NCI-H510A (cell line): ENCODE results near the gene MMS22L.
"Not testable (repeated sequence)": the region's sequence is repeated elsewhere in the genome, so short reads cannot be mapped to it uniquely, and the experiment has no call there.

ENCODE experiments used
- DNase-seq: peaks from one replicate; lab custom pipeline; 2025; lab: John Stamatoyannopoulos, UW

MMS22L gene

DNA sequence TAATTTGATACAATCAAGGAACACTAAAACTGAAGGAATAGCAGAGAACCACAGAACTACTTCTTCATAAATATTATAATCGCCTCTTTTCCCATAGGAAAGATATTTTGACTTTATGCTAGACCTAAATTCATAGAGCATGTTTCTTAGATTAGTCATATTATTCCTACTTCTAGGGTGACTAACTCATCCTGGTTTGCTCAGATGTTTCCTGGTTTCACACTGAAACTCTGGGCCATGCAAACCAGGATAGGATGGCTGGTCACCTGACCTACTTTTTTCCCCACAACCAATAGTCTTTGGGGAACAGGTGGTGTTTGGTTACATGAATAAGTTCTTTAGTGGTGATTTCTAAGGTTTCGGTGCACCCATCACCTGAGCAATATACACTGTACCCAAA lies 42.8 kb downstream of the MMS22L start:
- no peak for DNase-seq

DNA sequence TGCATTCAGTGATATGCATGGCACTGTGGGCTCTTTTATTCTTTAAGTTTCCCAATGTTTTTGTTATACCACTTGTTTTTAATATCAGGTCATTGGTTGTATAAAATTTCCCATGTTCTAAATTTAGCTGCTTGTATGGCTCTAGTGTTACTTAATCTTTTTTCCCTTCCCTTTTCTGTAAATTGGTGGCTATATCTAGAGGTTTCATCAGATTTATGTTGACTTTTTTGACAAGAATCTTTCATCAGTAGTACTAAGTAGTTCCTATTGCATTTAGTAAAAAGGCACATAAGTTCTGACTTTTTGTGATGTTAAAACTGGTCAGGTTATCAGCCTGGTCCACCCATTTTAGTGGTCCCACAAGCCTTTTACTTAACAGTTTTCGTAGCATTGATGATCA lies 51.1 kb downstream of the MMS22L start:
- DNase-seq = no peak

DNA sequence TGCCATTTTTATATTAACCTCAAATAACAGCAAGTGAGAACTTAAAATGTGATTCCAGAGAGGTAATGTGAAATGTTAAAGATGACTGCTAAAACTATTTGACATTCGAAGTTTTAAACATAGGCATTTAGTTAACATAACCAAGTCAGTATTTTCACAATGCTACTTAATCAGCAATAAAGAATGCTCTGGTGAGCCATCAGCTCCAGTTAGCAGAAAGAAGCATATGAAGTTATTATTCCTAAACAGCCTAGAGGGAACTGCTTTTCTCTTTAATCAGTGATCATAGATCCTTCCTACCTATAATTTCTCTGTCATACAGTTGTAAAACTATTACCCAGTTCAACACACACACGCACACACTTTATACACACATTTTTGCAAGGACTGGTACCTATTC lies 60.1 kb downstream of the MMS22L start:
- no peak for DNase-seq

DNA sequence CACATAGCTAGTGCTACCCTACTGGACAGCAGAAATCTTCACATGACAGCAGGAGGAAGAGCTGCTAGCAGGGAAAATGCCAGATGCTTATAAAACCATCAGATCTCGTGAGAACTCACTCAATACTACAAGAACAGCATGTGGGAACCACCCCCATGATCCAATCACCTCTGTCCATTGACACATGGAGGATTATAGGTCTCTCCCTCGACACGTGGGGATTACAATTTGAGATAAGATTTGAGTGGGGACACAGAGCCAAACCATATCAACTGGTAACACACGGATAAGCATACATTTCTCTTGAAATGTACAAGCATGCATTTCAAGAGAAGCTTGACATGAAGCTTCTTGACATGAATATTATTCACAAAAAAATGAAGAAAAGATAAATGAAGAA lies 64.1 kb downstream of the MMS22L start:
- DNase-seq = no peak

DNA sequence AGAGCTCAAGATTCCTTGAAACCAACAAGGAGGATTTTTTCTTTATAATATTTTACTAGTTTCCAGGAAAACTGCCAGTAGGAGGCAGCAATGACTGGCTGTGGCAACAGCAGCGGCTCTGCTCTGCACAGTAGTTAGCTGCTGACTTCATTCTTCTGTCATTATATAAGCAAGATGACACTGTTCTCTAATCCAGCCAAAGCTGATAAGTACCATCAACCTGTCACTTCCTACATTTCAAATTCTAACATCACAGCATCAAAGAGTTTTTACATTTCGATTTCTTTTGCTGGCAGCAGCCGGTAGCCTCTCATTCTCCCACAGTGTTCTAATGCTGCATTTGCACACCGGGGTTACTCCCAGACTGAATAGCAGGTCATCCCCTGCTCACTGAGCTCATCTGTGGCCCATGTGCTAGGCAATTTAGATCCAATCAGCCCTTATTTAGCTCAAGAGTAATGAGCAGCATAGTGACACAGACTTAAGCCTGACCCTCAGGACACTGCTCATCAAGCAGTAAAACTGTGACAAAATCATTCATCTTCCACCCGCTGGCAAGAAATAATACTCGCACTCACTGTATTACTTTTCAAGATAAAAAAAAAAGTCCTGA lies 67.8 kb downstream of the MMS22L start:
- DNase-seq = no peak

DNA sequence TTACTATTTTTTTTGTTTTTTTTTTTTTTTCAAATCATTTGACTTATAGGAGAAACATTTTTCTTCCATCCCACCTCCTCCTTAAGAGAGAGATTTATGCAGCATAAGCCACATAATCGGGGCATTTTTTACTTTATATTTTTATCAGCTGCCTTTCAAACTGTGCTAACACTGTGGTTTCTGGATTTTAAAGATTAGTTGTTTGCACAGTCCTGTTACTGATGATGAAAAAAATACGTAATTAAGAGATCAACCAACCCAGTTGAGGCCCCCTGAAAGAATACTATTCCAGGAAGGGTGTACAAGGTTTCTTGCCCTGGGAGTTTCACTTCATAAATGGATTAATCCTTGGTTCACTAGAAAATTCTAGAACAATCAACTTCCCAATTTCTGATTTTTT lies 68.3 kb downstream of the MMS22L start:
- DNase-seq = no peak

DNA sequence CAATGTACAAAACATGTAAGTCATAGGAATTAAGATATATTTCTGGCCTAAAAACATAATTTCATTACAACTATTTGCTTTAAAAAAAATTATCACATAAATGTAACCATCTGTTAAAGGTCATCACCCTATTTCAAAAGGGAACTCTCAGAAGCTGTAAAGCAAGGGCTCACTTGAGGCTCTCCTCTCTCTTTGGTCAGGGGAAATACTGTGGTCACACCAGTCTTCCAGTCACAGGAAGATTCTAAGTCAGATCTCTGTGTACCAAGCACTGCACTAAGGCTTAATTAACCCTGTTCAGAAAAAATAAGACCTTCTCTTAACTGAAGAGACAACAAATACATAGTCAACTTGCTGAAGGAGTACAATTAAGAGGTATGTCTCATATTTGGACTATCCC lies 75.6 kb downstream of the MMS22L start:
- no peak for DNase-seq

DNA sequence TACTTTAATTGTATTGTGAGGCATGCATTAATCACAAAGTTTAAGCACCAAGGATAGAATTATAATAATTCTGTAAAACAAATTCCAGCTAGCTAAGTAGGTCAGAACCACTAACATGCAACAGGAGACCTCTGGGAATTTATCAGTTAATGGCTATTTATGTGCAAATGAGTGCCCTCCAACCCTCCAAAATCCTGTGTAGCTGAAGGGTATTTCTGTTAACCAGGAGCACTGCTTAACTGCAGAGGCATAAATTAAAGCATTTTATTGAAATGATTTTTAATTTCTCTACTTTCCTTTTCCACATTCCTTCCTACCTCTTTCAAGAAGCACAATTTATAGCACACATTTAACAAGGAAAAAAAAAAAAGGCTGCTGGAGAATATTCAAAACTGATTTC lies 77.0 kb downstream of the MMS22L start:
- no peak for DNase-seq

DNA sequence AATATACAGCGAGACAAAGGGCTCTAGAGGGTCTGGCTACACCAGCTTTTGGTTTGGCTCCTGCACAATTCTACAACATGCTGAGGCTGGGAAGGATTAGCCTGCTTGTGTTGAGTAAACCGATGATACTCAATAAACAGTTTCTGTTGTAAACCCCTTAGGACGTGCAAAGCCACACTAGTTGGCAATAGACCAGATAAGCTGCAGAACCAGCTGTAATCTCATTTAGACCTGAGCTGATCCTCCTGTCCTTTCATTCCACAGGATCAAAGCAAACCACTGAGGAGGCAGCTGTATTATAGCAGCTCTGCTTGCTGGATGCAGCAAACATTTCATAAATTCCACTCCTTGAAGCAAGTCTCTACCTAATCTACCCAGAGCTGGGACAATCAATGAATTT lies 79.7 kb downstream of the MMS22L start:
- DNase-seq = no peak

DNA sequence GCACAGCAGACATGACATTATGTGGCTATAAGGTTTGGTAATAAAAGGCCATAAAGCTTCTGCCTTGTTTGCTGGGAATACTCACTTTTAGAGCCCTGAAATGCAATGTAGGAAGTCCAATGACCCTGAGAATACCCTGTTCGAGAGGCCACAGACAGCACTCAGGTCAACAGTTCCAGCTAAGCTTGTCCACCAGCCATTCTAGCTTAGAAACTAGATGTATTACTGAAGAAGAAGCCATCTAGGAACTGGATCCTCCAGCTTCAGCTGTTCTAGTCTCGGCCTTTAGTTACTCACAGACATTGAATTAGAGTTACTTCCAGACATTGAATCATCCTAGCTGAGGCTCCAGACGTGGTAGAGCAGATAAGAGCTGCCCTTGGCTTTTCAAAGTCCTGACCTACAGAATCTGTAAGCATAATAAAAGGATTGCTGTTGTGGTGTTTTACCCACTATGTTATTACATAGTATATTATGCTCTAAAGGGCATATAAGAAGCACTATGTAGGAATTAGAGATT lies 84.9 kb downstream of the MMS22L start:
- no peak for DNase-seq

DNA sequence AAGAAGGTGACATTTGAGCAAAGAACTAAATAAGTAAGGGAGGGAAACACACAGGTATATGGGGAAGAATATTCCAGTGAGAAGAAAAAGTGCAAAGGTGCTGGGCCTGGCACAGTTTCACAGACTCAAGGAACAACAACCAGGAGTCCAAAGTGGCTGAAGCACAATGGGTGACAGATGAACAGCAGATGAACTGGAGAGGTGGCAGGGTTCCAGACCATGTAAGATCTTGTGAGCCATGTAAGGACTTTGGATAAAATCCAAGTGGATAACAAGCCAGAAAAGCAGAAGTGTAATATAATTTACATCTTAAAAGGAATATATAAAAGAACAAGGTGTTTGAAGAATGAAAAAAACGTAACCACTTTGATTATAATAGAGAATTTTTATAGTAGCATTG lies 87.9 kb downstream of the MMS22L start:
- DNase-seq = no peak

DNA sequence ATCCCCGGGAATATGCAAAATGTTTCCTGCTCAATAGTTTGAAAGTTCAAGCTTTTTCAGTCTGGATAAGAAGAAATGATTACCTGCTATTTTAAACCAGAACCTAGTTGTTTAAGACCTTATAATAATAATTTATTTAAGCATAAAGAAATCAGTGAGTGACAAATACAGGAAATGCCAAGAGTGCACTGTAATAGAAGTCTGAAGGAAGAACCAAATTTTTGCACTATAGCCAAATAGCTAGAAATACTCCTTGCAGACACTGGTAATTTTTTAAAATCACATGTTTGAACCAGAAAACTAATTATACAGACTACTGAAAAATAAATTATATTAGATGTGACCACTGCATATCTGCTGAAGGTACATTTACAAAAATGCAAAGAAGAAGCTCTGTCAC lies 93.2 kb downstream of the MMS22L start:
- no peak for DNase-seq

DNA sequence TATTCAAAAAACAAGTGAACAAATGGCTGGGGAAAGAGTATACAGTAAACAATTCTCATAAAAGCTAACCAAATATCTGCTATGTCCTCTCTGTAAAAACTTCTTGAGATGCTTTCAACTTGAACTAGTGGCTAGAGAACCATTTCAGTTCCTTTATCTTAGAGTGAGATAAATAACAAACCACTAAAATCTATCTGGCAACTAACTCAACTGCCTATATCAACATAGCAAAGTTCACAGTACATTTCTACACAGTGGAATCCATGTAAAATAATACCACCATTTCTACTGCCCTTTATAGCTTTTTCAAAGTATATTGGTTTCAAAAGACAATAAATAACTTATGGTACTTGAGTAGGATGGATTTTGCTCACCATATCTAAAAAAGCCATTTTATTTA lies 95.1 kb downstream of the MMS22L start:
- no peak for DNase-seq

DNA sequence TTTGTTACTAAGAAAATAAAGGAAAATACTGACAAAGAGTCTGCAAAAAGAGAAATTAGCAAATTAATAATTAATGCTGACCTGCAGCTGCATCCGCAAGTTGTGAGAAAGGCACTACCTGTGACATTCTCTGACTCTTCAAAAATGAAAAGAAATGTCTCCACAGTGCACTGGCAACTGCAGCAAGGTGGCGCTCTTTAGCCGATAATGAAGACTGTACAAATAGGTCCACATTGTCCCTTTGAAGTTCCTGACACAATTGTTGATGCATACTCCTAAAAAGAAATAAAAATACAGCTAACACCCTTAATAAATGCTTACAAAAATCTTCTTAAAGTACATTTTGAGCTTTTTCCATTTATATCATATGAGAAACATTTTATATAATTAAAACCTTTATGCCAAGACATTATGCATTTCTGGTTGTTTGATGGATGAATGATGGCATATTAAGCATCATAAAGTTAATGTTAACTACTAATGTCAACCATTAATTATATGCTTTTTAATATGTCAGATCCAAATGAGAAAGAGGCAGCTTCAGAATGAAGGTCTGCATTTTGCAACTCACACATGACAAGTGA lies 96.5 kb downstream of the MMS22L start:
- no peak for DNase-seq

DNA sequence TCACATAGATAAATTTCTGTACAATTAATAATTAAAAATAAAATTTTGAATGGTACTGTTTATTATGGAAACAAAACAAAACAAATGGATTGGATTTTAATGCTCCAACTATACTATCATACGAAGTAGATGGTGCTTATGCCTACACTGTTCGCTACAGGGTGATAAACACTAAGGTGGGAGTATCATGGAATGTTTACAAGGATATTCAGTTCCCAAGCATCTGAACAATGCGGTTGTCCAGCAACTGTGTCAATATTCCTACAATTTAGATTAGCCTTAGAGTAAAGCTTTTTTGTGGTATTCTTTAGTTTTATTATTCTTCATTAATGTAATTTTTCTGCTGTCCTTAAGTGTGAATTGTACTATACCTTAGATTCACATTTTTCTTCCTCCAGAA lies 105.1 kb downstream of the MMS22L start:
- DNase-seq = no peak

DNA sequence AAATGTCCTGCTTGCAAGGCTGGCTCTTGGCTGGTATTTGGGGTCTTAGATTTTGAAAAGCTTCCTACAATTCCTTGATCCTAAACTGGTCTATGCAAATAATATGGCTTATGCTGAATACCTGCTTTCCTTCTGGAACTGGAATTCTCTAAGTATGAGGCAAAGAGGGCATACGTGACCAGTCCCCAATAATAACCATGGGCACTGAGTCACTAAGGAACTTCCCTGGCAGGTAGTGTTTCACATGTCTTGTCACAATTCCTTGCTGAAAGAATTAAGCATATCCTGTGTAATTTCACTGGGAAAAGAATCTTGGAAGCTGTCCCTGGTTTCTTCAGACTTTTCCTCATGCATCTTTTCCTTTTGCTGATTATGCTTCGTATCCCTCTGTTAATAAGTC lies 106.5 kb downstream of the MMS22L start:
- DNase-seq = no peak

DNA sequence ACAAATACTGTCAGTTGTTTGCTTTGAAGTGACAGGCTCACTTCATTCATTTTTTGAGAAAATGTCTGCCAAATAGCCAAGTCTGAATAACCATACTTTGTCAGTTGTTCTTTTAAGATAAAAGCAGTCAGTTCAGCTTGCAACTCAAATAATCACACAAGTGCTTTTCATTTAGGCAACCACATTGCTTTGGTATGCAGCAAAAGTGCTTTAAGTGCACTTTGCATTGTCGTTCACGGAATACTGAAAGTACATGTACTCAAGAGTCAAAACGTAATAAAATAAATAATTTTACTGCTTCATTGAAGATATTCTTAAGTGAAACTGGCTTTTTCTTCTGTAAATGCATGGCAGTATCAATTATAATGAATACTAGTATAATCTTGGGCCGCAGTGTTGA lies 107.2 kb downstream of the MMS22L start:
- no peak for DNase-seq

DNA sequence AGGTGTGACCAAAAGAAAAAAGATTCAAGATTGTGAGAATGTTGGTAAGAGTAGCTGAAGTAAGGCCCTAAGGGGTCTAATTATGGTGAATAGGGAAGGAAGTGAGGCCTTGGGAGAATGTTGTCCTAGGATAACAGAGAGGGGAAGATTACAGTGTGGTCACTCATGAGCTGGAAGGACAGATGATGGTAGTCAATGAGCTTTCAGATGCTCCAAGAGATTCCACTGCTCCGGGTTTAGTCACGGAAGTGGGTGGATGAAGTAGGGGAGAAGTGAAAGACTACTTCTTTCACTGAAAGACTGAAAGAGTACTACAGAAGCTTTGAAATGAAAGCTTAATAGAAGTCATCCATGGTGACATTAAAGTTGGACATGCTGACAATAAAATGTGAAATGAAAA lies 108.5 kb downstream of the MMS22L start:
- DNase-seq = no peak

DNA sequence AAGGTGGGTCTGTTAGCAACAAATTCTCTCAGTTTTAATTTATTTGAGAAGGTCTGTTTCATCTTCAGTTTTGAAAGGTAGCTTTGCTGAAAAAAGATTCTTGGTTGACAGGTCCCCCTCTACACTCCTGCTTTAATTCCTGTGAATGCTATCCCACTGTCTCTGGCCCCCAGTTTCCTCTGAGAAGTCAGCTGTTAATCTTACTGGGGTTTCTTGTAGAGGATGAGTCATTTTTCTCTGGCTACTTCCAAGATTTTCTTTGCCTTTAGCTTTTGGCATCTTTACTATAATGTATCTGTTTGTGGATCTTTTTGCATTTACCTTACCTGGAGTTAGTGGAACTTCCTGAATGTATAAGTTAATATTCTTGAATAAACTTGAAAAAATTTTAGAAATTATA lies 122.7 kb downstream of the MMS22L start:
- DNase-seq = no peak

DNA sequence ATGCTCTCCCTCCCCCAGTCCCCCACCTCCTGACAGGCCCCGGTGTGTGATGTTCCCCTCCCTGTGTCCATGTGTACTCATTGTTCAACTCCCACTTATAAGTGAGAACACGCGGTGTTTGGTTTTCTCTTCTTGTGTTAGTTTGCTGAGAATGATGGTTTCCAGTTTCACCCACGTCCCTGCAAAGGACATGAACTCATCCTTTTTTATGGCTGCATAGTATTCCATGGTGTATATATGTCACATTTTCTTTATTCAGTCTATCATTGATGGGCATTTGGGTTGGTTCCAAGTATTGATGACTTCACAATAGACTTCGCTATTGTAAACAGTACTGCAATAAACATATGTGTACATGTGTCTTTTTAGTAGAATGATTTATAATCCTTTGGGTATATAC lies 127.6 kb downstream of the MMS22L start:
- DNase-seq = not testable (repeated sequence)

DNA sequence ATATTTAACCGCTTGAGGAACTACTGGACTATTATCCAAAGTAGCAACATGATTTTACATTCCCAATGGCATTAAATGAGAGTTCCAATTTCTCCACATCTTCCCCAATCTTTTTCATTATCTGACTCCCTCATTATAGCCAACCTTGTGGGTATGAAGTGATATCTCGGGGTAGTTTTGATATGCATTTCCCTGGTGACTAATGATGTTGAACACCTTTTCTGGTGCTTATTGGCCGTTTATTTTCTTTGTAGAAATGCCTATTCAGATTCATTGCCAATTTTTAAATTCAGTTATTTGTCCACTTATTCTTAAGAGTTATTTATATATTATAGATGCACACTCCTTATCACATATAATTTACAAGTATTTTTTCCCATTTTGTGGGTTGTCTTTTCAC lies 129.0 kb downstream of the MMS22L start:
- DNase-seq = no peak

DNA sequence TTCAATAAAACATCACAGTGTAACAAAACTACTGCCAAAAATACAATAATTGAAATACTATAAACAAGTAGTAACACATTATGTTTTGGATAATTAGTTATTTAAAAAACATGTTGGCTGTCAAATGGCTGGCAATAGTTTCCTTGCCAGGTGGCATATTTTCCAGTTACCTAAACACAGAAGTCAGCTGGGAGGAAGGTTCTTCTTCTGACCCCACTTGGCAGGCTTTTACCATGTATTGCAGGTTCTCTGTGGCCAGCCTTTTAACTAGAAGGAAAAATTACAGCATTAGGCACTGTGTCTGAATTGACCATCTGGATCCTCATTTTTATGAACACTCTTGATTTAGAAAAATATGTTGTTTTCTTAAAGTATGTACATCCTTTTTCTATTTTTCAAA lies 131.4 kb downstream of the MMS22L start:
- no peak for DNase-seq

DNA sequence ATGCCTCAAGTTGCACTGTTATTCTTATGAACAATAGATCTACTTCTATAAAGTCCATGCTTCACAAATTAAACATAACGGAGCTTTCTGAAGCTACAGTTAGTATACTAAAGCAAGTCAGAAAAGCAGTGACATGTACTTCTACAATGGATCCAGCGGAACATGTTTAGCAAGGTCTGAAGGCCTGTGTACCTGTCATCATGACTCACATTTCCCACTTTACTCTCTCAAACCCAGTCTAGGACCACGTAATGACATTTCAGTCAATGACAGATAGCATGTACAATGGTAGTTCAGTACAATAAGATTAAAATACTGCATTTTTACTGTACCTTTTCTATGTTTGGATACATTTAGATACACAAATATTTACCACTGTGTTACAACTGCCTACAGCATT lies 132.1 kb downstream of the MMS22L start:
- DNase-seq = no peak

DNA sequence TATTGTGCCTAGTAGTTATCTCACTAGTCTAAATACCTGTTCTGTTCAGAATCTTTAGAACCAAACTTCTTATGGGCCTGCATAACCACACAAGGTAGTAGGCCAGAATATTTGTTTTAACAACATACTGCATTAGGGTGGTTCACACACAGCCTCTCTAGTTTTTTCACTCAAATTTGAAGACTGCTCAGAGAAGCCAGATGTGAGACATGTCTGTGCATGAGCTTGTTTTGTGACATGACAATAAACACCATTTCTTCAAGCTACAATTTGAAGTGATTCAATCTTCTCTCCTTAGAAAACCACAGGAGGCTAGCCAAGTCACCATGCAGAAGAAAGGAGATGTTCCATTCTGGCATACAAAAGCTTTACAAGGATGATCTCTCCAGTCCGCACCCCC lies 135.6 kb downstream of the MMS22L start:
- no peak for DNase-seq
